A673 (cell line): ENCODE results near the gene ATPAF2. TPM values are rescaled to one million over a fixed set of nuclear protein-coding genes. Genes with fewer than 3 reads are reported as not detected.

ENCODE experiments used
- BruUV-seq: library from RNA; stranded (reverse); fragments of 400-500 nt; replicated peaks from 2 replicates; lab custom pipeline; 2021; lab: Mats Ljungman, UMichigan
- CTCF ChIA-PET: fragments of 300-600 bp; sonication (Branson Sonifier 250); formaldehyde crosslinking; loops from one replicate; lab custom pipeline; 2022; ENCODE audit warnings: antibody characterized with exemption; lab: Charles Lee
- POLR2A ChIA-PET: fragments of 300-600 bp; sonication (Branson Sonifier 250); formaldehyde crosslinking; loops from one replicate; lab custom pipeline; 2022; ENCODE audit warnings: antibody characterized with exemption; ENCODE audit not compliant: low non-redundant PET; lab: Charles Lee
- DNase-seq: peaks from one replicate; pipeline ENCODE4 v3.0.0-alpha.2; 2015; ENCODE audit warnings: low spot score
- H3K27ac ChIP-seq: fragments of 200-600 bp; sonication (generic); 2 replicates; pipeline ENCODE4 v1.5.1; 2016; ENCODE audit warnings: mixed run types, low read depth, mild to moderate bottlenecking, mixed read lengths, antibody characterized with exemption, low read length; ENCODE audit not compliant: poor library complexity, severe bottlenecking
- H3K27me3 ChIP-seq: fragments of 200-600 bp; sonication (generic); replicated peaks from 2 replicates; pipeline ENCODE4 v1.6.1; 2017; ENCODE audit warnings: mixed run types, low read depth, mild to moderate bottlenecking, mixed read lengths, antibody characterized with exemption, low read length; ENCODE audit not compliant: insufficient read depth, poor library complexity
- H3K36me3 ChIP-seq: fragments of 200-600 bp; sonication (generic); 2 replicates; pipeline ENCODE4 v1.6.1; 2016; ENCODE audit warnings: mixed run types, mild to moderate bottlenecking, mixed read lengths, antibody characterized with exemption, low read length; ENCODE audit not compliant: insufficient read depth, poor library complexity, severe bottlenecking
- H3K4me1 ChIP-seq: fragments of 200-600 bp; sonication (generic); 2 replicates; pipeline ENCODE4 v1.6.1; 2017; ENCODE audit warnings: mixed run types, mild to moderate bottlenecking, mixed read lengths, antibody characterized with exemption, low read length; ENCODE audit not compliant: insufficient read depth, poor library complexity, severe bottlenecking
- H3K4me3 ChIP-seq: fragments of 200-600 bp; sonication (generic); 2 replicates; pipeline ENCODE4 v1.5.1; 2016; ENCODE audit warnings: low read depth, mixed run types, mild to moderate bottlenecking, mixed read lengths, low read length; ENCODE audit not compliant: poor library complexity, severe bottlenecking
- H3K9me3 ChIP-seq: fragments of 200-600 bp; sonication (generic); 2 replicates; pipeline ENCODE4 v1.6.1; 2016; ENCODE audit warnings: mixed run types, low read depth, mild to moderate bottlenecking, mixed read lengths, antibody characterized with exemption, low read length; ENCODE audit not compliant: poor library complexity, severe bottlenecking
- CTCF ChIP-seq: fragments of 300-800, 200-600 bp; sonication (generic); conservative IDR thresholded peaks from 2 replicates; pipeline ENCODE4 v1.5.1; 2017; ENCODE audit warnings: low read depth, mild to moderate bottlenecking, antibody characterized with exemption, low read length, moderate library complexity, mixed read lengths
- EZH2 ChIP-seq: fragments of 200-600 bp; sonication (generic); IDR thresholded peaks from 2 replicates; pipeline ENCODE4 v1.6.1; 2017; ENCODE audit warnings: borderline replicate concordance, low read depth, mild to moderate bottlenecking, mixed read lengths, antibody characterized with exemption, low read length; ENCODE audit not compliant: poor library complexity, severe bottlenecking
- intact Hi-C: fragments of 100-400 bp; cut with micrococcal nuclease; formaldehyde crosslinking; loops from one replicate; pipeline ENCODE4 v1.10.0; 2022; ENCODE audit not compliant: unreplicated experiment
- total RNA-seq: library from RNA; stranded (reverse); gene quantifications from 2 replicates; pipeline ENCODE4 v1.2.3, GENCODE V29; 2021

The ATPAF2 gene
- total RNA-seq, 1 experiment from 2014 or later = 30.5 TPM

- Histone ChIP-seq H3K4me3 (no peak overlapping the region), H3K9me3 (no peaks in the 10 kb centered on the region), H3K4me1 (no peaks in the 10 kb centered on the region), H3K36me3 (peaks cover 11% of the 10 kb centered on the region), H3K27ac (no peak overlapping the region), H3K27me3 (no peaks in the 10 kb centered on the region)
- no peak for DNase-seq
- ChIA-PET CTCF (interaction anchor here (0.6 kb wide), 1 partner anchor 12 kb away, joined by 4 read pairs; no protein-coding TSS in a partner anchor), POLR2A (no interaction called here)
- no TSS peak for BruUV-seq
- intact Hi-C loops = no loop called here
- TF ChIP-seq CTCF = no peak
- no peak for TF ChIP-seq EZH2
Observed at GRCh38 chr17:18045691-18046350, 6.9 kb upstream of the ATPAF2 start.

- no peak for DNase-seq
- no peaks in the 10 kb centered on the region for H3K27me3 ChIP-seq
- no peak overlapping the region for H3K27ac ChIP-seq
- H3K4me1 ChIP-seq = no peaks in the 10 kb centered on the region
- no TSS peak for BruUV-seq
- POLR2A ChIA-PET = no interaction called here
- peaks cover 11% of the 10 kb centered on the region for H3K36me3 ChIP-seq
- H3K9me3 ChIP-seq = no peaks in the 10 kb centered on the region
- CTCF ChIA-PET = no interaction called here
- no peak for TF ChIP-seq EZH2
- no peak for TF ChIP-seq CTCF
- intact Hi-C loops = no loop called here
- no peak overlapping the region for H3K4me3 ChIP-seq
Observed at GRCh38 chr17:18044609-18045008, 5.6 kb upstream of the ATPAF2 start.

- H3K4me1 ChIP-seq = no peaks in the 10 kb centered on the region
- intact Hi-C loops = no loop called here
- no peak overlapping the region for H3K4me3 ChIP-seq
- H3K27ac ChIP-seq = no peak overlapping the region
- no TSS peak for BruUV-seq
- ChIA-PET CTCF (no interaction called here), POLR2A (no interaction called here)
- TF ChIP-seq EZH2 = no peak
- peak; percentile 41 for TF ChIP-seq CTCF
- peaks cover 11% of the 10 kb centered on the region for H3K36me3 ChIP-seq
- DNase-seq = peak; percentile 53
- H3K27me3 ChIP-seq = no peaks in the 10 kb centered on the region
- no peaks in the 10 kb centered on the region for H3K9me3 ChIP-seq
Observed at GRCh38 chr17:18043491-18043890, 4.5 kb upstream of the ATPAF2 start.
